Measurements from ENCODE around the gene KCTD5. TPM values are rescaled to one million over a fixed set of nuclear protein-coding genes. Genes with fewer than 3 reads are reported as not detected.
"Not testable (repeated sequence)": the region's sequence is repeated elsewhere in the genome, so short reads cannot be mapped to it uniquely, and the experiment has no call there.

The KCTD5 gene
- total and polyA plus RNA-seq, 4 donors: 9.7 to 15.5 (median 13.7) TPM

DNA sequence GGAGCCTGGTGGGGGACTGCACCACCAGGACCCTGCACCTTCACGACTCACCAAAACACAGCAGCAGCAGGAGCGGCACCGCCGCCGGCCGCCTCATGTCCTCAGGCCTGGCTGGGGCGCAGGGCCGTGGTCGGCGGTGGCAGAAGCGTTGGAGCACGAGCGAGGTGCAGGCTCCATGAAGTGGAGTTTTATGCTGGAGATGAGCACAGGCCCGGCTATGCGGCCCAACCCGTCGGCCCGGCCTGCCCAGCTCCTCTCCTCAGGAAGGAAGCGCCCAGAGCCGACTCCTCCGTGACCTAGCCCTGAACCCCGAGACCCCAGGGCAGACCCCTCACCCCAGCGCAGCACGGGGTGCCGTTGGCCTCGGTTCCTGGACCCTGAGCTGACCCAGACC is 37.7 kb downstream of the KCTD5 start, which contains the start of gene PRSS27:
TSS of gene PRSS27 (minus strand) at position 161 of the 394 bp plus-strand sequence. CDS start at position 97, 64 bp downstream.
- Histone ChIP-seq H3K27ac (ENCODE audit: low read depth in 1 of 2, low read length in 2 of 2) (no peak within 1 kb of the TSS), H3K9me3 (ENCODE audit: control insufficient read depth, low read length) (no peaks in the 10 kb centered on the region), H3K4me3 (ENCODE audit: low read length in 2 of 2) (peak within 1 kb of the TSS; percentile 53 to 71), H3K27me3 (ENCODE audit: control insufficient read depth in 1 of 2, insufficient read depth in 2 of 2, low read length in 1 of 2) (no peaks in the 10 kb centered on the region), H3K36me3 (ENCODE audit: control insufficient read depth in 1 of 2, insufficient read depth in 2 of 2, low read length in 1 of 2) (no peaks in the 10 kb centered on the region), H3K4me1 (ENCODE audit: control insufficient read depth in 1 of 2, insufficient read depth in 2 of 2, low read length in 2 of 2) (no peaks in the 10 kb centered on the region)
- intact Hi-C loops (cut with DNase I): no loop called here
- no peak for ATAC-seq (ENCODE audit: low FRiP score)
- 91 to 94% methylated on average over 26 of the region's 26 CpGs for WGBS, 2 donors
- no peak for DNase-seq

DNA sequence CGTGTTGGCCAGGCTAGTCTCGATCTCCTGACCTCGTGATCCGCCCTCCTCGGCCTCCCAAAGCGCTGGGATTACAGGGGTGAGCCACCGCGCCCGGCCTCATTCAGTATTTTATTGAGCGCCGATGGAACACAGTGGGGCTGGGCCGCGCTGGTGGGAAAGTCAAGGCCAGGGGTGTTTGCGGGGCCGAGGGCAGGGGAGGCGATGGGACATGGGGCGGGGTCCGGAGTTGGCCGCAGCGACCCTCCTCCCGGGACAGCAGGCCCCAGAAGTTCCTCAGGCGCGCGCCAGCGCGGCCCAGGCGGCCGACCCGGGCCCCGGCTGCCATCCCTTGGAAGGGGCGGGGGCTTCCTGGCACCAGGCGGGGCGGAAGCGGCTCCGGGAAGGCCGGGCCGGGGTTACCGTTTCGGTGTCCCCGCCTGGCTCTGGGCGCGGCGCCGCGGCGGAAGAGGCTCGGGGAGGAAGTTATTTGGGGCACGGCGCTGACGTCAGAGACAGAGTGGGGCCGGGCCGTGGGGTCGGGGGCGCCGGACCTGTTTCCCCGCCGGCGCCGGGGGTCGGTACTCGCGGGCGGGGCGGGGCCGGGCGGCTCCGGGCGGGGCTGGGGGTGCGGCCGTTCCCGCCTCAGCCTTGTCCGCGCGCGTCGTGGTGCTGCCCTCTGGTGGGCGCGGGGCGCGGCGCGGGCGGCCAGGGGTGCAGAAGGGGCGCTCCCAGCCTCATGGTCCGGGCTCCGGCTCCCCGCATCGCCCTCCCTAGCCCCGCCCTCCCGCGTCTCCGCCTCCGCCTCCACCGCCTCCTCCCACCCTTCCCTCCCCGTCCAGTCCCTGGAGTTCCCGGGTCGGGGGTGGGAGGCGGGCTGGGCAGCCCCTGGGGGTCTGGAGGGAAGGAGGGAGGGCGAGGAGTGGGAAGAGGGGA is 38.7 kb downstream of the KCTD5 start:
- Histone ChIP-seq H3K4me1 (ENCODE audit: control insufficient read depth in 1 of 2, insufficient read depth in 2 of 2, low read length in 2 of 2) (no peaks in the 10 kb centered on the region), H3K36me3 (ENCODE audit: control insufficient read depth in 1 of 2, insufficient read depth in 2 of 2, low read length in 1 of 2) (no peaks in the 10 kb centered on the region), H3K27me3 (ENCODE audit: control insufficient read depth in 1 of 2, insufficient read depth in 2 of 2, low read length in 1 of 2) (no peaks in the 10 kb centered on the region), H3K4me3 (ENCODE audit: low read length in 2 of 2) (peak overlapping the region; percentile 53 to 71), H3K9me3 (ENCODE audit: control insufficient read depth, low read length) (no peaks in the 10 kb centered on the region), H3K27ac (ENCODE audit: low read depth in 1 of 2, low read length in 2 of 2) (no peak overlapping the region)
- 2 to 3% methylated on average over 55 to 99 of the region's 99 CpGs for WGBS, 2 donors
- intact Hi-C loops (cut with DNase I): loop anchor here in 1 of 2 donors (1.0 kb wide), 1 partner anchor 31 kb away; the partner anchor contains the start of gene SRRM2
- ATAC-seq (ENCODE audit: low FRiP score) (peak; percentile 91), DNase-seq (peak; percentile 89 to 95)

DNA sequence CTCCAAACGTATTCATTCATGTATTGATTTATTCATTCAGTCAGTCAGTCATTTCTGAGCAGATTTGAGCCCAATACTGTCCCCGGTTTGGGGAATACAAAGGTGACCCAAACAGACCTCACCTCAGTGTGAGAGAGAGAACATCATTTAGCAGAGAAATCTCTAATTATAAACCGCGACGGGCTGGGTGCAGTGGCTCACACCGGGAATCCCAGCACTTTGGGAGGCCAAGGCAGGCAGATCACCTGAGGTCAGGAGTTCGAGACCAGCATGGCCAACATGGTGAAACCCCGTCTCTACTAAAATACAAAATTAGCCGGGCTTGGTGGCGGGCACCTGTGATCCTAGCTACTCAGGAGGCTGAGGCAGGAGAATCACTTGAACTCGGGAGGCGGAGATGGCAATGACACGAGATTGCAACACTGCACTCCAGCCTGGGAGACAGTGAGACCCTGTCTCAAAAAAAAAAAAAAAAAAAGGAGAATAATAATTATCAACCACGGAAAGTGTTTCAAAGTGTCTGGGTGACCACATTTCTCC is 39.4 kb downstream of the KCTD5 start:
- intact Hi-C loops (cut with DNase I): loop anchor here in 1 of 2 donors (1.0 to 2.0 kb wide), 2 partner anchors 31 to 55 kb away; partner anchors contain the start of genes ELOB and SRRM2
- DNase-seq; ATAC-seq (ENCODE audit: low FRiP score); H3K27ac ChIP-seq (ENCODE audit: low read depth in 1 of 2, low read length in 2 of 2); H3K4me1 ChIP-seq (ENCODE audit: control insufficient read depth in 1 of 2, insufficient read depth in 2 of 2, low read length in 2 of 2); H3K9me3 ChIP-seq (ENCODE audit: control insufficient read depth, low read length); H3K27me3 ChIP-seq (ENCODE audit: control insufficient read depth in 1 of 2, insufficient read depth in 2 of 2, low read length in 1 of 2); H3K36me3 ChIP-seq (ENCODE audit: control insufficient read depth in 1 of 2, insufficient read depth in 2 of 2, low read length in 1 of 2): not testable (repeated sequence)
- 44 to 45% methylated on average over 14 of the region's 14 CpGs for WGBS, 2 donors
- H3K4me3 ChIP-seq (ENCODE audit: low read length in 2 of 2): peak overlapping the region in 1 of 2 donors; percentile 71

- no peak for DNase-seq
- intact Hi-C loops (cut with DNase I): no loop called here
- no peaks in the 10 kb centered on the region for H3K9me3 ChIP-seq (ENCODE audit: control insufficient read depth, low read length)
- H3K27me3 ChIP-seq (ENCODE audit: control insufficient read depth in 1 of 2, insufficient read depth in 2 of 2, low read length in 1 of 2): no peaks in the 10 kb centered on the region
- H3K4me3 ChIP-seq (ENCODE audit: low read length in 2 of 2): no peak overlapping the region
- H3K27ac ChIP-seq (ENCODE audit: low read depth in 1 of 2, low read length in 2 of 2): no peak overlapping the region
- H3K4me1 ChIP-seq (ENCODE audit: control insufficient read depth in 1 of 2, insufficient read depth in 2 of 2, low read length in 2 of 2): no peaks in the 10 kb centered on the region
- H3K36me3 ChIP-seq (ENCODE audit: control insufficient read depth in 1 of 2, insufficient read depth in 2 of 2, low read length in 1 of 2): no peaks in the 10 kb centered on the region
- 77 to 80% methylated on average over 7 of the region's 7 CpGs for WGBS, 2 donors
- ATAC-seq (ENCODE audit: low FRiP score): no peak
These were observed 41.9 kb downstream of the KCTD5 start for GRCh38 chr16:2724088-2724676.

- intact Hi-C loops (cut with DNase I): no loop called here
These were observed 42.6 kb downstream of the KCTD5 start for GRCh38 chr16:2724816-2725348.

DNA sequence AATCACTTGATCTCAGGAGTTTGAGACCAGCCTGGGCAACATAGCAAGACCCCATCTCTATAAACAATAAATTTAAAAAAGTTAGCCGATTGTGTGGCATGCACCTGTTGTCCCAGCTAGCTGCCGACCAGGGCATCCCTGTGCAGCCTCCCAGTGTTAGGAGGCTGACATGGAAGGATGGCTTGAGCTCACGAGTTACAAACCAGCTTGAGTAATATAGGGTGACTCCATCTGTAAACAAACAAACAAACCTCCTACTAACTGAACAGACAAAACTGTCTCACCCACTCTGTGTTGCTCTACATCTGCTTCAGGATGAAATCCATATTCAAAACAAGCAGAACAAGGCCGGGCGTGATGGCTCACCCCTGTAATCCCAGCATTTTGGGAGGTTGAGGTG is 44.6 kb downstream of the KCTD5 start:
- no peak overlapping the region for H3K27ac ChIP-seq (ENCODE audit: low read depth in 1 of 2, low read length in 2 of 2)
- H3K27me3 ChIP-seq (ENCODE audit: control insufficient read depth in 1 of 2, insufficient read depth in 2 of 2, low read length in 1 of 2): no peaks in the 10 kb centered on the region
- H3K4me1 ChIP-seq (ENCODE audit: control insufficient read depth in 1 of 2, insufficient read depth in 2 of 2, low read length in 2 of 2): no peaks in the 10 kb centered on the region
- no peaks in the 10 kb centered on the region for H3K36me3 ChIP-seq (ENCODE audit: control insufficient read depth in 1 of 2, insufficient read depth in 2 of 2, low read length in 1 of 2)
- no peaks in the 10 kb centered on the region for H3K9me3 ChIP-seq (ENCODE audit: control insufficient read depth, low read length)
- intact Hi-C loops (cut with DNase I): no loop called here
- ATAC-seq (ENCODE audit: low FRiP score): no peak
- DNase-seq: no peak
- no peak overlapping the region for H3K4me3 ChIP-seq (ENCODE audit: low read length in 2 of 2)
- WGBS, 2 donors: 83 to 87% methylated on average over 5 of the region's 5 CpGs

More at GRCh38 chr16:2724816-2725348, 42.6 kb downstream of the KCTD5 start:
- Histone ChIP-seq H3K36me3 (ENCODE audit: control insufficient read depth in 1 of 2, insufficient read depth in 2 of 2, low read length in 1 of 2) (no peaks in the 10 kb centered on the region), H3K27me3 (ENCODE audit: control insufficient read depth in 1 of 2, insufficient read depth in 2 of 2, low read length in 1 of 2) (no peaks in the 10 kb centered on the region), H3K9me3 (ENCODE audit: control insufficient read depth, low read length) (no peaks in the 10 kb centered on the region), H3K4me3 (ENCODE audit: low read length in 2 of 2) (no peak overlapping the region), H3K4me1 (ENCODE audit: control insufficient read depth in 1 of 2, insufficient read depth in 2 of 2, low read length in 2 of 2) (no peaks in the 10 kb centered on the region), H3K27ac (ENCODE audit: low read depth in 1 of 2, low read length in 2 of 2) (no peak overlapping the region)
- ATAC-seq (ENCODE audit: low FRiP score): no peak
- 67 to 68% methylated on average over 16 of the region's 16 CpGs for WGBS, 2 donors
- no peak for DNase-seq

- no peak for ATAC-seq (ENCODE audit: low FRiP score)
These were observed 45.7 kb downstream of the KCTD5 start for GRCh38 chr16:2728034-2728433.

GRCh38 chr16:2734844-2735515 is 52.7 kb downstream of the KCTD5 start:
- no peaks in the 10 kb centered on the region for H3K9me3 ChIP-seq (ENCODE audit: control insufficient read depth, low read length)
- H3K4me1 ChIP-seq (ENCODE audit: control insufficient read depth in 1 of 2, insufficient read depth in 2 of 2, low read length in 2 of 2): no peaks in the 10 kb centered on the region
- ATAC-seq (ENCODE audit: low FRiP score) (no peak), DNase-seq (no peak)
- no peaks in the 10 kb centered on the region for H3K36me3 ChIP-seq (ENCODE audit: control insufficient read depth in 1 of 2, insufficient read depth in 2 of 2, low read length in 1 of 2)
- no peaks in the 10 kb centered on the region for H3K27me3 ChIP-seq (ENCODE audit: control insufficient read depth in 1 of 2, insufficient read depth in 2 of 2, low read length in 1 of 2)
- 77 to 81% methylated on average over 10 of the region's 10 CpGs for WGBS, 2 donors
- intact Hi-C loops (cut with DNase I): no loop called here
- H3K27ac ChIP-seq (ENCODE audit: low read depth in 1 of 2, low read length in 2 of 2): no peak overlapping the region
- H3K4me3 ChIP-seq (ENCODE audit: low read length in 2 of 2): no peak overlapping the region

More at GRCh38 chr16:2728034-2728433, 45.7 kb downstream of the KCTD5 start:
- Histone ChIP-seq H3K27me3 (ENCODE audit: control insufficient read depth in 1 of 2, insufficient read depth in 2 of 2, low read length in 1 of 2) (no peaks in the 10 kb centered on the region), H3K4me1 (ENCODE audit: control insufficient read depth in 1 of 2, insufficient read depth in 2 of 2, low read length in 2 of 2) (no peaks in the 10 kb centered on the region), H3K4me3 (ENCODE audit: low read length in 2 of 2) (no peak overlapping the region), H3K36me3 (ENCODE audit: control insufficient read depth in 1 of 2, insufficient read depth in 2 of 2, low read length in 1 of 2) (no peaks in the 10 kb centered on the region), H3K27ac (ENCODE audit: low read depth in 1 of 2, low read length in 2 of 2) (no peak overlapping the region), H3K9me3 (ENCODE audit: control insufficient read depth, low read length) (no peaks in the 10 kb centered on the region)
- intact Hi-C loops (cut with DNase I): no loop called here
- DNase-seq: no peak
- 83 to 86% methylated on average over 7 of the region's 7 CpGs for WGBS, 2 donors
